Astrocyte (in vitro differentiated cells and primary cell): ENCODE measurements around the gene MRPL55. TPM values are rescaled to one million over a fixed set of nuclear protein-coding genes. Genes with fewer than 3 reads are reported as not detected.

Experiments
- DNase-seq: peaks from one replicate; pipeline ENCODE4 v3.0.0-alpha.2; 2010; ENCODE audit warnings: low read depth
- FAIRE-seq: peaks from 2 replicates; lab custom pipeline; 2011; peaks lifted over from hg19 to GRCh38; lab: Jason Lieb, UNC
- H2AFZ ChIP-seq: 2 replicates; pipeline ENCODE4 v1.6.0; 2012; ENCODE audit warnings: low read depth, low read length, inconsistent platforms
- H3K27ac ChIP-seq: 2 replicates; pipeline ENCODE4 v1.5.1; 2011; ENCODE audit warnings: low read depth, low read length, inconsistent platforms
- H3K27me3 ChIP-seq: 2 replicates; pipeline ENCODE4 v1.6.0; 2011; ENCODE audit warnings: low read length, inconsistent platforms; ENCODE audit not compliant: insufficient read depth
- H3K36me3 ChIP-seq: 2 replicates; pipeline ENCODE4 v1.5.1; 2011; ENCODE audit warnings: low read length, inconsistent platforms; ENCODE audit not compliant: insufficient read depth
- H3K4me1 ChIP-seq: 2 replicates; pipeline ENCODE4 v1.5.1; 2011; ENCODE audit warnings: low read length, inconsistent platforms; ENCODE audit not compliant: insufficient read depth
- H3K4me2 ChIP-seq: 2 replicates; pipeline ENCODE4 v1.6.0; 2012; ENCODE audit warnings: low read length, inconsistent platforms
- H3K4me3 ChIP-seq: 2 replicates; pipeline ENCODE4 v1.5.1; 2011; ENCODE audit warnings: low read depth, mild to moderate bottlenecking, low read length, inconsistent platforms; ENCODE audit not compliant: insufficient read depth
- H3K79me2 ChIP-seq: 2 replicates; pipeline ENCODE4 v1.6.0; 2012; ENCODE audit warnings: mild to moderate bottlenecking, low read length, inconsistent platforms; ENCODE audit not compliant: insufficient read depth
- H3K9ac ChIP-seq: 2 replicates; pipeline ENCODE4 v1.6.0; 2012; ENCODE audit warnings: mild to moderate bottlenecking, low read length, inconsistent platforms
- H3K9me3 ChIP-seq: 2 replicates; pipeline ENCODE4 v1.5.1; 2012; ENCODE audit warnings: low read depth, mild to moderate bottlenecking, low read length, inconsistent platforms; ENCODE audit not compliant: insufficient read depth
- H4K20me1 ChIP-seq: 2 replicates; pipeline ENCODE4 v1.6.0; 2012; ENCODE audit warnings: low read length, inconsistent platforms; ENCODE audit not compliant: insufficient read depth
- H3K27ac Mint-ChIP-seq: one replicate; pipeline ENCODE4 v1.8.0; 2021; ENCODE audit warnings: mild to moderate bottlenecking, mixed read lengths; ENCODE audit not compliant: unreplicated experiment
- H3K27me3 Mint-ChIP-seq: one replicate; pipeline ENCODE4 v1.8.0; 2021; ENCODE audit warnings: low read depth, mixed read lengths; ENCODE audit not compliant: unreplicated experiment
- H3K36me3 Mint-ChIP-seq: one replicate; pipeline ENCODE4 v1.8.0; 2021; ENCODE audit warnings: low read depth, mixed read lengths; ENCODE audit not compliant: unreplicated experiment
- H3K4me1 Mint-ChIP-seq: one replicate; pipeline ENCODE4 v1.8.0; 2021; ENCODE audit warnings: low read depth, mixed read lengths; ENCODE audit not compliant: unreplicated experiment
- H3K4me3 Mint-ChIP-seq: one replicate; pipeline ENCODE4 v1.8.0; 2021; ENCODE audit warnings: mild to moderate bottlenecking, moderate library complexity, mixed read lengths; ENCODE audit not compliant: unreplicated experiment
- H3K9me3 Mint-ChIP-seq: one replicate; pipeline ENCODE4 v1.8.0; 2021; ENCODE audit warnings: mild to moderate bottlenecking, mixed read lengths; ENCODE audit not compliant: unreplicated experiment
- EZH2 ChIP-seq: IDR thresholded peaks from 2 replicates; pipeline ENCODE4 v1.6.1; 2012; ENCODE audit warnings: mild to moderate bottlenecking, low read length, inconsistent platforms; ENCODE audit not compliant: insufficient read depth
- total RNA-seq: library from RNA; stranded (reverse); gene quantifications from 2 replicates; pipeline ENCODE4 v1.2.1, GENCODE V29; 2021
- TF ChIP-seq, protein P1 (sequence below): IDR thresholded peaks from 2 replicates; pipeline ENCODE4 v1.5.1; 2011; ENCODE audit warnings: low read depth, mild to moderate bottlenecking, inconsistent platforms, low read length, moderate library complexity; ENCODE audit not compliant: insufficient read depth

Gene MRPL55
- total RNA-seq, 1 donor from 2014 or later: 50.8 TPM

DNA sequence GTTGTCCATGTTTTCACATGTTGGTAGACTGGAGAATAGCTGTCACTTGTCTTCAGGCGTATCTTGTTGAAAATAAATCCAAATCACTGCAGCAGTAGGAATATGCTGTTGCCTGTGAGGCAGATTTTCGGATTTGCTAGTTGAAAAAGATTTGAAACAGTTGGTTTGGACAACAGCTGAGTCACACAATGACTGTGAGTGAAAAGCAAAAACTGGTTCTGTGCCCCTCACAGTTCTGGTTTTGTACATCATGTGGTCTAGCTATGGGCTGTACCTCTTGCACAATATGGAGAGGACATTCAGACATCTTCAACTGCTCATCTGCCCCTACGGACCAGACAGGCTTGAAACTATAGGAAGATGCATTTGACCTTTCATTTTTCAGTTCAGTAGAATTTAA, 24.8 kb downstream of the MRPL55 start:
- Histone ChIP-seq H3K36me3 (peaks cover 12% of the 10 kb centered on the region), H3K9ac (peak overlapping the region; percentile 100), H3K4me1 (peaks cover 55% of the 10 kb centered on the region), H3K4me3 (peak overlapping the region; percentile 97), H3K79me2 (peaks cover 86% of the 10 kb centered on the region), H3K4me2 (peak overlapping the region; percentile 98), H2AFZ (no peak overlapping the region), H3K27me3 (no peaks in the 10 kb centered on the region), H3K9me3 (no peaks in the 10 kb centered on the region), H4K20me1 (peaks cover 79% of the 10 kb centered on the region), H3K27ac (peak overlapping the region; percentile 97)
- no peaks in the 10 kb centered on the region for H3K27me3 Mint-ChIP-seq
- H3K4me3 Mint-ChIP-seq: peak overlapping the region; percentile 98
- peaks cover 48% of the 10 kb centered on the region for H3K4me1 Mint-ChIP-seq
- DNase-seq (peak; percentile 42), FAIRE-seq (no peak)
- no peak for TF ChIP-seq EZH2
- TF ChIP-seq, protein P1, sequence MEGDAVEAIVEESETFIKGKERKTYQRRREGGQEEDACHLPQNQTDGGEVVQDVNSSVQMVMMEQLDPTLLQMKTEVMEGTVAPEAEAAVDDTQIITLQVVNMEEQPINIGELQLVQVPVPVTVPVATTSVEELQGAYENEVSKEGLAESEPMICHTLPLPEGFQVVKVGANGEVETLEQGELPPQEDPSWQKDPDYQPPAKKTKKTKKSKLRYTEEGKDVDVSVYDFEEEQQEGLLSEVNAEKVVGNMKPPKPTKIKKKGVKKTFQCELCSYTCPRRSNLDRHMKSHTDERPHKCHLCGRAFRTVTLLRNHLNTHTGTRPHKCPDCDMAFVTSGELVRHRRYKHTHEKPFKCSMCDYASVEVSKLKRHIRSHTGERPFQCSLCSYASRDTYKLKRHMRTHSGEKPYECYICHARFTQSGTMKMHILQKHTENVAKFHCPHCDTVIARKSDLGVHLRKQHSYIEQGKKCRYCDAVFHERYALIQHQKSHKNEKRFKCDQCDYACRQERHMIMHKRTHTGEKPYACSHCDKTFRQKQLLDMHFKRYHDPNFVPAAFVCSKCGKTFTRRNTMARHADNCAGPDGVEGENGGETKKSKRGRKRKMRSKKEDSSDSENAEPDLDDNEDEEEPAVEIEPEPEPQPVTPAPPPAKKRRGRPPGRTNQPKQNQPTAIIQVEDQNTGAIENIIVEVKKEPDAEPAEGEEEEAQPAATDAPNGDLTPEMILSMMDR: no peak
- H3K9me3 Mint-ChIP-seq: no peaks in the 10 kb centered on the region
- peaks cover 5% of the 10 kb centered on the region for H3K36me3 Mint-ChIP-seq
- H3K27ac Mint-ChIP-seq: peak overlapping the region; percentile 99

DNA sequence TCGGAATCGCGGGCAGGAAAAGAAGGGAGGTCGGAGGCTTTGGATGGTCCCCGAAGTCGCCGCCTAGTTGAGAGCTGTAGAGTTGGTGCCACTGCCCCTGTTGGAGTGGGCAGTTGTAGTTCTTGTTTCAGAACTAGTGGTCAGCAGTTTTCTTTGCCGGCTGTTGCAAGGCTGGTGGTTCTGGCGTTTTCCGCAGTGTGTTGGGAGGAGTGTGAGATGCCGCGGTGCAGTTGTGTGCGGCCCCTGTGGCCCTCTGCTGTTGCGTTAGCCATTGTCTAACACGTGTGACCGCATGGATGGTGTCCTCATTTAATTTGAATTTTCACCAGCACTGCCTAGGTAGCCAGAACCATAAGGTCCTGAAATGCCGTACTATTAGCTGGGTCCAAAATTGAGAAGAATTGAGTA, 25.2 kb downstream of the MRPL55 start:
- Histone ChIP-seq H3K79me2 (peaks cover 85% of the 10 kb centered on the region), H2AFZ (no peak overlapping the region), H3K4me3 (peak overlapping the region; percentile 97), H3K36me3 (peaks cover 8% of the 10 kb centered on the region), H3K9ac (peak overlapping the region; percentile 100), H4K20me1 (peaks cover 79% of the 10 kb centered on the region), H3K9me3 (no peaks in the 10 kb centered on the region), H3K4me1 (peaks cover 51% of the 10 kb centered on the region), H3K27me3 (no peaks in the 10 kb centered on the region), H3K27ac (peak overlapping the region; percentile 97), H3K4me2 (peak overlapping the region; percentile 98)
- H3K27ac Mint-ChIP-seq: peak overlapping the region; percentile 99
- no peak for DNase-seq
- H3K9me3 Mint-ChIP-seq: no peaks in the 10 kb centered on the region
- FAIRE-seq: no peak
- TF ChIP-seq, protein P1: no peak
- TF ChIP-seq EZH2: no peak
- peak overlapping the region; percentile 98 for H3K4me3 Mint-ChIP-seq
- H3K4me1 Mint-ChIP-seq: peaks cover 43% of the 10 kb centered on the region
- no peaks in the 10 kb centered on the region for H3K27me3 Mint-ChIP-seq
- peaks cover 5% of the 10 kb centered on the region for H3K36me3 Mint-ChIP-seq
